ENCODE measurements around the gene INPP4A.

The INPP4A gene

DNA sequence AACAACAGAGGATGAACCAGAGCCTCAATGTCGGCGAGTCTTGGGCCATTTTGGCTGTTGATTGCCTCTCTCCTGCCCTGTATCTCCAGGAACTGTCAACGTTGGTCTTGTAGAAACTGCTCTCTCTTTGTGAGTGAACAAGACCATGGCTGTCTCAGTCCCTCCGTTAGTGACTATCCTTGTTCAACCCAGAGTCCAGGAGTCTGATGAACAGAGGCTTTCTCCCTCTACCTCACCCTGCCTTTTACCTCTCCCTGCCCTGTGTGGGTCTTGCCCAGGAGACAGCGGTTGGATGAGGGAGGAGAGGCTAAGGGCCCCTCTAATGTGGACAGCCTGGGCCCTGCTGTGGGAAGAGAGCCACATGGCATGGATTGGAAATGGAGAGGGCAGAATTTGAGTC is 32.8 kb downstream of the INPP4A start:
- TF ChIP-seq GFI1B (tag by site-specific recombination; IDR thresholded peaks at IDR 0.05) = no peak
- no peak for TF ChIP-seq KLF9 (tag by site-specific recombination; IDR thresholded peaks at IDR 0.05; ENCODE audit: low read depth)
- no peak for TF ChIP-seq IKZF3 (tag by site-specific recombination; IDR thresholded peaks at IDR 0.05)
- no peak for TF ChIP-seq SCRT1 (tag by site-specific recombination; IDR thresholded peaks at IDR 0.05; ENCODE audit: borderline replicate concordance)
- TF ChIP-seq ZNF394 (tag by site-specific recombination; IDR thresholded peaks at IDR 0.05; ENCODE audit: borderline replicate concordance) = no peak
- TF ChIP-seq ZNF266 (tag by site-specific recombination; IDR thresholded peaks at IDR 0.05; ENCODE audit: low read depth) = no peak
- TF ChIP-seq, protein P1, sequence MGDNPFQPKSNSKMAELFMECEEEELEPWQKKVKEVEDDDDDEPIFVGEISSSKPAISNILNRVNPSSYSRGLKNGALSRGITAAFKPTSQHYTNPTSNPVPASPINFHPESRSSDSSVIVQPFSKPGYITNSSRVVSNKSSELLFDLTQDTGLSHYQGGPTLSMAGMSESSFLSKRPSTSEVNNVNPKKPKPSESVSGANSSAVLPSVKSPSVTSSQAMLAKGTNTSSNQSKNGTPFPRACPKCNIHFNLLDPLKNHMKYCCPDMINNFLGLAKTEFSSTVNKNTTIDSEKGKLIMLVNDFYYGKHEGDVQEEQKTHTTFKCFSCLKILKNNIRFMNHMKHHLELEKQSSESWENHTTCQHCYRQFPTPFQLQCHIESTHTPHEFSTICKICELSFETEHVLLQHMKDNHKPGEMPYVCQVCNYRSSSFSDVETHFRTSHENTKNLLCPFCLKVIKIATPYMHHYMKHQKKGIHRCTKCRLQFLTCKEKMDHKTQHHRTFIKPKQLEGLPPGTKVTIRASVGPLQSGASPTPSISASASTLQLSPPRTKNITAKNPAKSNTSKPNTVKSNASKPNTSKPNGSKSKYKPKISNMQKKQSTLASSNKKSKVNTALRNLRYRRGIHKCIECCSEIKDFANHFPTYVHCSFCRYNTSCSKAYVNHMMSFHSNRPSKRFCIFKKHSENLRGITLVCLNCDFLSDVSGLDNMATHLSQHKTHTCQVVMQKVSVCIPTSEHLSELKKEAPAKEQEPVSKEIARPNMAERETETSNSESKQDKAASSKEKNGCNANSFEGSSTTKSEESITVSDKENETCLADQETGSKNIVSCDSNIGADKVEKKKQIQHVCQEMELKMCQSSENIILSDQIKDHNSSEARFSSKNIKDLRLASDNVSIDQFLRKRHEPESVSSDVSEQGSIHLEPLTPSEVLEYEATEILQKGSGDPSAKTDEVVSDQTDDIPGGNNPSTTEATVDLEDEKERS (tag by site-specific recombination; IDR thresholded peaks at IDR 0.05) = no peak
- no peak for TF ChIP-seq ZNF239 (tag by site-specific recombination; IDR thresholded peaks at IDR 0.05)

DNA sequence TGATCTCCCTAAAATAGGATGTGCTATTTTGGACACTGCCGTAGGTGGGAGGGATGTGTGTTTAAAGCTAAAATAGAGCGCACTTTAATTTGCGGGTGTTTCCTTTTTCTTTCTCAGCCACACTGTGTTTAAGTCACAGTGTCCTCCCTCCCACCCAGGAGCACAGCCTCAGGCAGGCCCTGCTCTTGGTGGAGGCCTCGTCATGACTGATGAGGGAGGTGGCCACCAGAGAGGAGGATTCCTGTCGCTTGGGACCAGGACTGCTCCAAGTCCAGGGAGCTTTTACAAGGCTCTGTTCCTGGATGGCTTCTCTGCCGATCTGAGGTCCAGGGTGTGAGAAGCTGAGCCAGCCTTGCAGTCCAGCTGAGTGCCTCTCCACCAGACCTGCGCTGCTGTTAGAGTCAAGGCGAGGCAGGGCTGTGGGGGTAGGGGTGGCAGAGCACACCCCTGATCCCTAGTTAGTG is 33.5 kb downstream of the INPP4A start:
- TF ChIP-seq ZFP37 (tag by site-specific recombination; IDR thresholded peaks at IDR 0.05) = no peak
- Histone ChIP-seq H3K36me3 (ENCODE audit: control insufficient read depth in 2 of 2, insufficient read depth in 1 of 2, low read length in 2 of 2) (no peaks in the 10 kb centered on the region), H3K4me3 (ENCODE audit: low read depth, low read length) (no peak overlapping the region), H3K4me1 (ENCODE audit: control insufficient read depth, insufficient read depth, low read length) (peaks cover 33% of the 10 kb centered on the region), H3K9me3 (ENCODE audit: control insufficient read depth, insufficient read depth, low read depth, low read length) (no peaks in the 10 kb centered on the region), H3K27ac (ENCODE audit: extremely low read depth, low read depth, low read length) (no peak overlapping the region)
- CTCF ChIA-PET = interaction anchor here (1.2 kb wide), 1 partner anchor 10 kb away, joined by 6 read pairs; no protein-coding TSS in a partner anchor
- POLR2A ChIA-PET = no interaction called here

More for the DNA sequence above, 32.8 kb downstream of the INPP4A start:
- POLR2A ChIA-PET = no interaction called here
- Histone ChIP-seq H3K9me3 (ENCODE audit: control insufficient read depth, insufficient read depth, low read depth, low read length) (no peaks in the 10 kb centered on the region), H3K4me1 (ENCODE audit: control insufficient read depth, insufficient read depth, low read length) (peaks cover 33% of the 10 kb centered on the region), H3K27ac (ENCODE audit: extremely low read depth, low read depth, low read length) (no peak overlapping the region), H3K4me3 (ENCODE audit: low read depth, low read length) (no peak overlapping the region), H3K36me3 (ENCODE audit: control insufficient read depth in 2 of 2, insufficient read depth in 1 of 2, low read length in 2 of 2) (no peaks in the 10 kb centered on the region)
- CTCF ChIA-PET = interaction anchor here (1.2 to 2.8 kb wide), 2 partner anchors 10 kb away, joined by 6 to 9 read pairs; no protein-coding TSS in a partner anchor

DNA sequence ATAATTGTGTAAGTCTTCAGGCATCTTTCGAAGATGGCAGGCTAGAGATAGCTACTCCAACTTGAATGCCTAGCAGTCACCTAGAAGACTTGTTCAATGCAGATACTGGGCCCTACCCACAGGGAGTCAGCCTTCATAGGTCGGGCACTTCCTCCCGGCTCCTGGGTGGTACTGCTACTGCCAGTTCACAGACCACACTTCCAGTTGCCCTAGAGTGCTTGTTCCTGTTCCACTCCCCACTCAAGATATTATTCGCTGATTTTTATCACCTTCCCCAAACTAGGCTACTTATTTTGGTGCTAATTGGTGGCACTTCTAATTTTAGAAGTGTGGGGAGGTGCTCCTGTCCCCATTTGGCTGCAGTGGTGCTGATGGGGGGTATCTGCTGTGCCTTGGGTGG is 34.2 kb downstream of the INPP4A start:
- Histone ChIP-seq H3K9me3 (ENCODE audit: control insufficient read depth, insufficient read depth, low read depth, low read length) (no peaks in the 10 kb centered on the region), H3K36me3 (ENCODE audit: control insufficient read depth in 2 of 2, insufficient read depth in 1 of 2, low read length in 2 of 2) (no peaks in the 10 kb centered on the region), H3K4me1 (ENCODE audit: control insufficient read depth, insufficient read depth, low read length) (peaks cover 33% of the 10 kb centered on the region), H3K27ac (ENCODE audit: extremely low read depth, low read depth, low read length) (no peak overlapping the region), H3K4me3 (ENCODE audit: low read depth, low read length) (no peak overlapping the region)
- ChIA-PET CTCF (interaction anchor here (0.6 to 1.6 kb wide), 4 partner anchors 9 to 90 kb away, joined by 3 to 10 read pairs (median 3); no protein-coding TSS in a partner anchor), POLR2A (no interaction called here)
- no peak for TF ChIP-seq KLF9 (tag by site-specific recombination; IDR thresholded peaks at IDR 0.05; ENCODE audit: low read depth)
- no peak for TF ChIP-seq ZNF184 (tag by site-specific recombination; IDR thresholded peaks at IDR 0.05)
- TF ChIP-seq ZNF530 (tag by site-specific recombination; IDR thresholded peaks at IDR 0.05; ENCODE audit: low read depth) = no peak
- no peak for TF ChIP-seq ZNF391 (tag by site-specific recombination; IDR thresholded peaks at IDR 0.05; ENCODE audit: borderline replicate concordance, low read depth)
- TF ChIP-seq ZFP41 (tag by site-specific recombination; IDR thresholded peaks at IDR 0.05; ENCODE audit: borderline replicate concordance) = no peak
- no peak for TF ChIP-seq ZNF324 (tag by site-specific recombination; IDR thresholded peaks at IDR 0.05)
- TF ChIP-seq ZNF521 (tag by site-specific recombination; IDR thresholded peaks at IDR 0.05) = no peak
- TF ChIP-seq ZNF23 (tag by site-specific recombination; IDR thresholded peaks at IDR 0.05; ENCODE audit: borderline replicate concordance) = no peak

- Histone ChIP-seq H3K36me3 (ENCODE audit: control insufficient read depth in 2 of 2, insufficient read depth in 1 of 2, low read length in 2 of 2) (no peaks in the 10 kb centered on the region), H3K27ac (ENCODE audit: extremely low read depth, low read depth, low read length) (no peak overlapping the region), H3K4me1 (ENCODE audit: control insufficient read depth, insufficient read depth, low read length) (peaks cover 33% of the 10 kb centered on the region), H3K9me3 (ENCODE audit: control insufficient read depth, insufficient read depth, low read depth, low read length) (no peaks in the 10 kb centered on the region), H3K4me3 (ENCODE audit: low read depth, low read length) (no peak overlapping the region)
- TF ChIP-seq ZNF391 (tag by site-specific recombination; IDR thresholded peaks at IDR 0.05; ENCODE audit: borderline replicate concordance, low read depth) (no peak), HOXC10 (CRISPR knock-in tag; IDR thresholded peaks at IDR 0.05) (no peak)
- ChIA-PET CTCF (interaction anchor here (0.6 to 1.6 kb wide), 7 partner anchors 9 to 89 kb away, joined by 3 to 10 read pairs (median 3); no protein-coding TSS in a partner anchor), POLR2A (no interaction called here)
These were observed 34.7 kb downstream of the INPP4A start for GRCh38 chr2:98479371-98479770.

Data from HEK293 (cell line).